NT2/D1 (cell line): ENCODE results near the gene AFTPH.

ENCODE experiments used
- SUZ12 ChIP-seq: IDR thresholded peaks from 2 replicates; pipeline ENCODE4 v1.6.1; 2011; ENCODE audit not compliant: insufficient read length, insufficient read depth; ENCODE audit errors: extremely low read depth
- YY1 ChIP-seq: IDR thresholded peaks from 2 replicates; pipeline ENCODE4 v1.6.1; 2011; ENCODE audit not compliant: insufficient read length, insufficient read depth
- ZNF274 ChIP-seq: IDR thresholded peaks from 2 replicates; pipeline ENCODE4 v1.6.1; 2011; ENCODE audit warnings: mild to moderate bottlenecking, low read depth, low read length

DNA sequence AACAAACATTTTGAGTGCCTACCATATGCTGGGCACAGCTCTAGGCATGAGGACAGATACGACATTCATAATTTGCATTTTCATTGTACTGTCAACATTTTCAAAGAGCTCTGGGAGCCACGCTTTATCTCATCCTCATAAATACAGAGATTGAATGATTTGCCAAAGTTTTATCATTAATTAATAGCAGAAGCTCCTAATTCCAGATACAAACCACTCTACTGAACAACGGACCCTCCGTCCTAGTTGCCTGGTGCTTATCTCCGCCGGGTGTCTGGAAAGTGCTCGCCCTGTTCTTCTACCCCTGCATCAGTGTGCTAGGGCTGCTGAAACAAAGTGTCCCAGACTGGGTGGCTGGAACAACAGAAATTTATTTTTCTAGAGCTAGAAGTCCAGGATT, 105.7 kb downstream of the AFTPH start:
- TF ChIP-seq ZNF274: no peak
- TF ChIP-seq YY1: no peak
- no peak for TF ChIP-seq SUZ12
